ENCODE measurements around the gene DPEP1.

Gene DPEP1

DNA sequence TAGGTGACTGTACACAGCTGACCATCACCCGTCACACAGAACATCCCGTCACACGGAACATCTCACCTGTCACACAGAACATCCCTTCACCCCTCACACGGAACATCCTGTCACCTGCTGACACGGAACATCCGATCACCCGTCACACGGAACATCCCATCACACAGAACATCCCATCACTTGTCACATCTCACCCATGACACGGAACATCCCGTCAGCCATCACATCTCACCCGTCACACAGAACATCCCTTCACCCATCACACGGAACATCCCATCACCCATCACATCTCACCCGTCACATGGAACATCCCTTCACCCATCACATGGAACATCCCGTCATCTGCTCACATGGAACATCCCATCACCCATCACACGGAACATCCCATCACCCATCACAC, 34.1 kb upstream of the DPEP1 start:
- TF ChIP-seq, protein P1, sequence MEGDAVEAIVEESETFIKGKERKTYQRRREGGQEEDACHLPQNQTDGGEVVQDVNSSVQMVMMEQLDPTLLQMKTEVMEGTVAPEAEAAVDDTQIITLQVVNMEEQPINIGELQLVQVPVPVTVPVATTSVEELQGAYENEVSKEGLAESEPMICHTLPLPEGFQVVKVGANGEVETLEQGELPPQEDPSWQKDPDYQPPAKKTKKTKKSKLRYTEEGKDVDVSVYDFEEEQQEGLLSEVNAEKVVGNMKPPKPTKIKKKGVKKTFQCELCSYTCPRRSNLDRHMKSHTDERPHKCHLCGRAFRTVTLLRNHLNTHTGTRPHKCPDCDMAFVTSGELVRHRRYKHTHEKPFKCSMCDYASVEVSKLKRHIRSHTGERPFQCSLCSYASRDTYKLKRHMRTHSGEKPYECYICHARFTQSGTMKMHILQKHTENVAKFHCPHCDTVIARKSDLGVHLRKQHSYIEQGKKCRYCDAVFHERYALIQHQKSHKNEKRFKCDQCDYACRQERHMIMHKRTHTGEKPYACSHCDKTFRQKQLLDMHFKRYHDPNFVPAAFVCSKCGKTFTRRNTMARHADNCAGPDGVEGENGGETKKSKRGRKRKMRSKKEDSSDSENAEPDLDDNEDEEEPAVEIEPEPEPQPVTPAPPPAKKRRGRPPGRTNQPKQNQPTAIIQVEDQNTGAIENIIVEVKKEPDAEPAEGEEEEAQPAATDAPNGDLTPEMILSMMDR (IDR thresholded peaks at IDR 0.05; ENCODE audit: low read depth, low read length, missing control alignments), result no peak
- no peak for DNase-seq (ENCODE audit: low read depth)
- in situ Hi-C loops (cut with HindIII; ENCODE audit: low sequenced_read_pairs), result no loop called here
- no peak overlapping the region for H3K4me3 ChIP-seq (ENCODE audit: low read depth, low read length)

DNA sequence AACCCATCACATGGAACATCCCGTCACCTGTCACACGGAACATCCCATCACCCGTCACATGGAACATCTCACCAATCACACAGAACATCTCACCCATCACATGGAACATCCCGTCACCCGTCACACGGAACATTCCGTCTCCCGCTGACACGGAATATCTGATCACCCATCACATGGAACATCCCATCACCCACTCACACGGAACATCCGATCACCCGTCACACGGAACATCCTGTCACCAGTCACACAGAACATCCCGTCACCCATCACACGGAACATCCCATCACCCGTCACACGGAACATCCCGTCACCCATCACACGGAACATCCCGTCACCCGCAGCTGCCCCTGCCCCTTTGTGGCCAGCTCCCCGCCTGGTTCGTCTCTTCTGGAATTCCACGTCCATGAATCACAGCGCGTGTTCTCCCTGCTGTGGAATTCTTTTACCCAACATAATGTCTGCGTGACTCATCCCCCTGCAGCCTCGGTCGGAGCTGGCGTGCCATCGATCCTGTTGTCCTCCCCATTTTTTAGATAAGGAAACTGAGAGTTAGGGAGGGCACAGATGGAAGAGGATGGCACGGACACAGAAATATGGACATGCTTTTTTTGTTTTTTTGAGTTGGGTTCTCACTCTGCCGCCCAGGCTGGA, 32.3 kb upstream of the DPEP1 start:
- peak; percentile 96 for DNase-seq (ENCODE audit: low read depth)
- in situ Hi-C loops (cut with HindIII; ENCODE audit: low sequenced_read_pairs), result no loop called here
- TF ChIP-seq, protein P1 (IDR thresholded peaks at IDR 0.05; ENCODE audit: low read depth, low read length, missing control alignments), result no peak
- no peak overlapping the region for H3K4me3 ChIP-seq (ENCODE audit: low read depth, low read length)

DNA sequence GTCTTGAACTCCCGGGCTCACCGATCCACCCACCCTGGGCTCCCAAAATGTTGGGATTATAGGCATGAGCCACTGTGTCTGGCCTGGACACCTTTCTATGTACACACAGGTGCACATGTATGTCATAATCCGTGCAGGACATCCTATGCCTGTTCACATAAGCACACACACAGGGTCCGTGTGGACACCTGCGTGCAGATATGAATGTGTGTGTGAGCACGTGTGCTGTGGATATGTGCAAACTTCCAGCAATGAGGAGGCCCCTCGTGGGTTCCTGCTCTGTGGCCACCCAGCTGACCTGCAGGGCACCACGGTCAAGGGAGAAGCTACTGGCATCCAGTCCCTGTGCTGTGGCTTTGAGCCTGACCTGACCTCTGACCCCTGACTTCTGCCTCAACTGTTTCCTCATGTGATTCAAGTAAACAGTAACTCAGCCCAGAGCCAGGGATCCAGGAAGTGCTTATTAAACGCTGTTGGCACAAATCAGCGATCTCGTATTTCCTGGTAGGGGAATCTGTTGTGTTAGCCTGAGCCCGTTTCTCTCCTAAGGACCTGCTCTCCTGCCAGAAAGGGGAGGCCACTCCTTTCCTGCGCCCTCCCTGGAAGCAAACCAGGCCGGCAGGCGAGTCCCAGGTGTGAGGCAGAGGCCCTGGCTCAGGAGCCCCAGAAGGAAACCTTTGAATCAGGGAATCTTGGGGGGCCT, 31.4 kb upstream of the DPEP1 start:
- in situ Hi-C loops (cut with HindIII; ENCODE audit: low sequenced_read_pairs), result no loop called here
- TF ChIP-seq, protein P1 (IDR thresholded peaks at IDR 0.05; ENCODE audit: low read depth, low read length, missing control alignments), result no peak
- peak; percentile 52 for DNase-seq (ENCODE audit: low read depth)
- H3K4me3 ChIP-seq (ENCODE audit: low read depth, low read length), result no peak overlapping the region

DNA sequence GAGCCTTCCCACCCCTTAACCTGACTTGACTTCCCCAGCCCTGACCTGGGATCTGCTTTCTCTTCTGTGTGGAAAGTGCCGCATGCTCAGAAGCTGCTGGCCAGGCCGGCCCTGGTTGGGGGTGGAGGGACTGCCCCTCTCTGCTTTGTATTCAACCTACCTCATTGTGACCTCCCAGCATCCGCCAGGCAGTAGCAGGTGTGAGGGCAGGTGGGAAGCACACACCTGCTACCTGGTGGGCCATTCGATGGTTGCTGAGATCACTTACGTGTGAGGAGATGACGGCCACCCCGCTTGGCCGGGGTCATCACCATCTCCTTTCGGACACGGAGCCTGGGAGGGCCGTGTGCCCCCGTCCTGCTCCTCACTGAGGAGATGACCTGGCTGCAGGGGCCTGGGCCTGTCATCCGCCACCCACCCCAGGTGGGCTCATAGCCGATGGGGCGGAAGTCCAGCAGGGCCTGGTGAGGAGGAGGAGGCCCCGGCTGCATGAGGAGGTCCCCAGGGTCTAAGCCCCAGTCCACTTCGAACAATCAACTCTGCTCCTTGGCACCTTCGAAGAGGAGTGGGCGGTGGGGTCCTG, 30.7 kb upstream of the DPEP1 start:
- DNase-seq (ENCODE audit: low read depth), result no peak
- in situ Hi-C loops (cut with HindIII; ENCODE audit: low sequenced_read_pairs), result no loop called here
- H3K4me3 ChIP-seq (ENCODE audit: low read depth, low read length), result no peak overlapping the region
- TF ChIP-seq, protein P1 (IDR thresholded peaks at IDR 0.05; ENCODE audit: low read depth, low read length, missing control alignments), result no peak

DNA sequence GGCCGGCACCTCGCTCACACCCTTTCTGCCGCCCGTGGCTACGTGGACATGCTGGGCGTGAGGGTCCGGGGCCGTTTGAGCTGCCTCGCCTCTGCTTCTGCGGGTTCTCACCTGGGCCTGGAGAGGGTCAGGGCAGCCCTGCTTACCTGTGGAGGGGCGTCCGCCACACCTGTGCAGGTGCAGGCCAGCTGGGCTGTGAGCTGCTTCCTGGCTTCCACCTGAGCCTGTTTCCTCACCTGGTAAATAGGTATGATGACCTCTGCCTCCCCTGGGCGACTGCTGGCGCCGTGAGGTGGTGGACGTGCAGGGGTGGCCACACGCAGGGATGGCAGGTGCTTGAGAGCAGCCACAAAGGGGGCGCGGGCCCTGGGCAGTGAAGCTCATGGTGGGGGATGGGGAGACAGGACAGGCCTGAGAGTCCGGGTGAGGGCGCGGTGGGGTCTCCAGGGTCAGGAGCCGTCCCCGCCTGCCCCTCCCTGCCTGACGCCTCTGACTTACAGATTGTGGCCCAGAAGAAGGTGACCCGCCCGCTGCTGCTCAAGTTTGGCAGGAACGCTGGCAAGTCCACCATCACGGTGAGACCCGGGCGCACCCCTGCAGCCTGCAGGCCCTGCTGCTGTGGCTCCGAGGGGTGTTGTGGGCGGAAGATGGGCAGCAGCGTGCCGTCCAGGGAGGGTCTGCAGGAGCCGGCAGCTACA, 30.1 kb upstream of the DPEP1 start:
- TF ChIP-seq, protein P1 (IDR thresholded peaks at IDR 0.05; ENCODE audit: low read depth, low read length, missing control alignments), result no peak
- in situ Hi-C loops (cut with HindIII; ENCODE audit: low sequenced_read_pairs), result no loop called here
- H3K4me3 ChIP-seq (ENCODE audit: low read depth, low read length), result no peak overlapping the region
- DNase-seq (ENCODE audit: low read depth), result no peak

DNA sequence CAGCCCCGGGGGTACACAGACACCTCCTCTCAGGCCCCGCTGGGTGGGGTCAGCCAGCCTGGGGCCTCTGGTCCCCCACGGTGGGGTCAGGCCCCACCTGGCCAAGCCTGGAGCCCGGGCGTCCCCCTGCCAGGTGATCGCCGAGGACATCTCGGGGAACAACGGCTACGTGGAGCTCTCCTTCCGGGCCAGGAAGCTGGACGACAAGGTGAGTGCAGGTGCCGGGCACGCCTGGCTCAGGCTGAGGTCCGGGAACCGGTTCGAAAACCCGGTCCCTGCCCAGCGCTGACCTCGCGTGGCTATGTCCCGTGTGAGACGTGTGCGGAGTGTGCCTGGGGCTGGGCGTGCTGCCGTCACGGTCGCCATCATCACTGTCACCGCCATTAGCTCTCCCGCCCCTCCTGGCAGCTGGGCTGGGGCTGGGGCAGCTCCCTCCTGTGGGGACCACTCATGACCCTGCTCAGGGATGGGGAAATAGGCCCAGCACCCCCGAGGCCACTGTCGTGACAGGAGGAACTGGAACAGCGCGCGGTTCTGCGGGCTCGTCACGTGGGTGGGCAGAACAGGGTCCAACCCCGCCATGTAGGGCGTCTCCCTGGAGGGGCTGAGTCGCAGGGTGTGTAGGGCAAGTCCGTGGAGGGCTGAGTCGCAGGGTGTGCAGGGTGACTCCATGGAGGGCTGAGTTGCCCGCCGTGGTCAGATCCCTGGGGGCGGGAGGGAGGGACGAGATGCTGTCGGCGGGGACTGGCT, 29.4 kb upstream of the DPEP1 start:
- in situ Hi-C loops (cut with HindIII; ENCODE audit: low sequenced_read_pairs), result no loop called here
- DNase-seq (ENCODE audit: low read depth), result no peak
- no peak overlapping the region for H3K4me3 ChIP-seq (ENCODE audit: low read depth, low read length)
- TF ChIP-seq, protein P1 (IDR thresholded peaks at IDR 0.05; ENCODE audit: low read depth, low read length, missing control alignments), result no peak

Measured in astrocyte of the cerebellum (primary cell).